Measurements from ENCODE around the gene ATL2.

DNA sequence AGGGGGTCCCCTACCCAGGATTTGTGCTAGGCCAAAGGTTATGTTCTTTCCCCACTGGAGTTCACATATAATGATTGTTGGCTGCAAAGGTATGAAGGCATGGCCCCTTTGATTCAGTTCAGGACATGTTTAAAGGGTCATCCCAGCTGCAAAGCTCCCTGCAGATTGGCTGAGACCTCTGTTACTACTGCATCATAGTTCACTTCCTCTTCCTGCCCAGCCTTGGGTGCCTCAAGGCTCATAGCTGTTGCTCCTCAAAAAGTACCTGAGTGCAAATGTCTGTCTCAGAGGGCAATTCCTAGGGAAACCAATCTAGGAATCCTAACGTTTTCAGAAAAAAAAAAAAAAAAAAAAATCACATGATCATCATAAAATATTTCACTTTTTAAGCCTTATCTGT lies 125.1 kb downstream of the ATL2 start:
- TF ChIP-seq CTCF (tag by site-specific recombination; IDR thresholded peaks at IDR 0.05) (no peak), ZNF132 (tag by site-specific recombination; IDR thresholded peaks at IDR 0.05; ENCODE audit: borderline replicate concordance) (no peak), ZNF423 (tag by site-specific recombination; IDR thresholded peaks at IDR 0.05) (no peak), ZNF19 (tag by site-specific recombination; IDR thresholded peaks at IDR 0.05; ENCODE audit: low read depth) (no peak), ZNF670 (tag by site-specific recombination; IDR thresholded peaks at IDR 0.05; ENCODE audit: low read depth) (no peak), ZNF280D (tag by site-specific recombination; IDR thresholded peaks at IDR 0.05) (no peak), SP2 (tag by site-specific recombination; IDR thresholded peaks at IDR 0.05) (no peak), ZNF146 (tag by site-specific recombination; IDR thresholded peaks at IDR 0.05) (no peak), ZNF704 (tag by site-specific recombination; IDR thresholded peaks at IDR 0.05) (no peak), ZNF214 (tag by site-specific recombination; IDR thresholded peaks at IDR 0.05; ENCODE audit: borderline replicate concordance) (no peak)
- TF ChIP-seq, protein P1, sequence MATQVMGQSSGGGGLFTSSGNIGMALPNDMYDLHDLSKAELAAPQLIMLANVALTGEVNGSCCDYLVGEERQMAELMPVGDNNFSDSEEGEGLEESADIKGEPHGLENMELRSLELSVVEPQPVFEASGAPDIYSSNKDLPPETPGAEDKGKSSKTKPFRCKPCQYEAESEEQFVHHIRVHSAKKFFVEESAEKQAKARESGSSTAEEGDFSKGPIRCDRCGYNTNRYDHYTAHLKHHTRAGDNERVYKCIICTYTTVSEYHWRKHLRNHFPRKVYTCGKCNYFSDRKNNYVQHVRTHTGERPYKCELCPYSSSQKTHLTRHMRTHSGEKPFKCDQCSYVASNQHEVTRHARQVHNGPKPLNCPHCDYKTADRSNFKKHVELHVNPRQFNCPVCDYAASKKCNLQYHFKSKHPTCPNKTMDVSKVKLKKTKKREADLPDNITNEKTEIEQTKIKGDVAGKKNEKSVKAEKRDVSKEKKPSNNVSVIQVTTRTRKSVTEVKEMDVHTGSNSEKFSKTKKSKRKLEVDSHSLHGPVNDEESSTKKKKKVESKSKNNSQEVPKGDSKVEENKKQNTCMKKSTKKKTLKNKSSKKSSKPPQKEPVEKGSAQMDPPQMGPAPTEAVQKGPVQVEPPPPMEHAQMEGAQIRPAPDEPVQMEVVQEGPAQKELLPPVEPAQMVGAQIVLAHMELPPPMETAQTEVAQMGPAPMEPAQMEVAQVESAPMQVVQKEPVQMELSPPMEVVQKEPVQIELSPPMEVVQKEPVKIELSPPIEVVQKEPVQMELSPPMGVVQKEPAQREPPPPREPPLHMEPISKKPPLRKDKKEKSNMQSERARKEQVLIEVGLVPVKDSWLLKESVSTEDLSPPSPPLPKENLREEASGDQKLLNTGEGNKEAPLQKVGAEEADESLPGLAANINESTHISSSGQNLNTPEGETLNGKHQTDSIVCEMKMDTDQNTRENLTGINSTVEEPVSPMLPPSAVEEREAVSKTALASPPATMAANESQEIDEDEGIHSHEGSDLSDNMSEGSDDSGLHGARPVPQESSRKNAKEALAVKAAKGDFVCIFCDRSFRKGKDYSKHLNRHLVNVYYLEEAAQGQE (tag by site-specific recombination; IDR thresholded peaks at IDR 0.05) = no peak

Data from HEK293 (cell line).